SK-N-SH treated with all-trans-retinoic acid at 6 μM for 48 hours (cell line): Measurements from ENCODE around the gene SOX10.

ENCODE experiments used
- ATAC-seq: fragments of 200-7000 bp; cut with Tn5 transposase; 3 replicates; pipeline ENCODE4 v1.9.1; 2020; ENCODE audit warnings: mild to moderate bottlenecking, moderate library complexity
- ARNTL ChIP-seq: fragments of 450-650 bp; formaldehyde crosslinking; IDR thresholded peaks from 2 replicates; pipeline ENCODE4 v1.5.0; 2020; ENCODE audit warnings: low read depth, mild to moderate bottlenecking, moderate library complexity, borderline replicate concordance
- BACH2 ChIP-seq: fragments of 250-450 bp; sonication (Bioruptor Pico); IDR thresholded peaks from 2 replicates; pipeline ENCODE4 v1.9.0; 2021; ENCODE audit warnings: mild to moderate bottlenecking, borderline replicate concordance
- CREB5 ChIP-seq: fragments of 250-450 bp; sonication (Bioruptor Pico); IDR thresholded peaks from 2 replicates; pipeline ENCODE4 v1.5.1; 2020; ENCODE audit warnings: low read depth, mild to moderate bottlenecking, moderate library complexity
- CSDC2 ChIP-seq: fragments of 250-450 bp; sonication (Bioruptor Pico); IDR thresholded peaks from 2 replicates; pipeline ENCODE4 v1.5.0; 2020; ENCODE audit warnings: mild to moderate bottlenecking, moderate library complexity
- ESRRG ChIP-seq: fragments of 250-450 bp; sonication (Bioruptor Pico); IDR thresholded peaks from 2 replicates; pipeline ENCODE4 v1.6.1; 2021; ENCODE audit warnings: mild to moderate bottlenecking
- GLIS3 ChIP-seq: fragments of 250-450 bp; sonication (Bioruptor Pico); IDR thresholded peaks from 2 replicates; pipeline ENCODE4 v1.5.0; 2020; ENCODE audit warnings: mild to moderate bottlenecking, moderate library complexity
- ISL1 ChIP-seq: fragments of 250-450 bp; sonication (Bioruptor Pico); IDR thresholded peaks from 2 replicates; pipeline ENCODE4 v2.1.2; 2022; ENCODE audit warnings: mild to moderate bottlenecking, moderate library complexity
- OSR1 ChIP-seq: fragments of 250-450 bp; sonication (Bioruptor Pico); IDR thresholded peaks from 2 replicates; pipeline ENCODE4 v1.8.0; 2022; ENCODE audit warnings: moderate library complexity, mild to moderate bottlenecking, inconsistent platforms
- PPARA ChIP-seq: fragments of 250-450 bp; sonication (Bioruptor Pico); IDR thresholded peaks from 2 replicates; pipeline ENCODE4 v1.5.0; 2020; ENCODE audit warnings: mild to moderate bottlenecking, borderline replicate concordance
- RARB ChIP-seq: fragments of 250-450 bp; sonication (Bioruptor Pico); IDR thresholded peaks from 2 replicates; pipeline ENCODE4 v1.8.0; 2021; ENCODE audit warnings: mild to moderate bottlenecking, moderate library complexity
- TCF4 ChIP-seq: fragments of 250-450 bp; sonication (Bioruptor Pico); IDR thresholded peaks from 2 replicates; pipeline ENCODE4 v1.8.0; 2021; ENCODE audit warnings: mild to moderate bottlenecking, moderate library complexity, borderline replicate concordance
- TOX ChIP-seq: fragments of 250-450 bp; sonication (Bioruptor Pico); IDR thresholded peaks from 2 replicates; pipeline ENCODE4 v1.8.0; 2021; ENCODE audit warnings: mild to moderate bottlenecking, moderate library complexity, borderline replicate concordance
- TSHZ2 ChIP-seq: fragments of 250-450 bp; sonication (Bioruptor Pico); IDR thresholded peaks from 2 replicates; pipeline ENCODE4 v1.5.0; 2020; ENCODE audit warnings: mild to moderate bottlenecking, moderate library complexity
- ZC3H10 ChIP-seq: fragments of 250-450 bp; sonication (Bioruptor Pico); IDR thresholded peaks from 2 replicates; pipeline ENCODE4 v1.5.1; 2021; ENCODE audit warnings: mild to moderate bottlenecking, moderate library complexity
- ZFP3 ChIP-seq: fragments of 250-450 bp; sonication (Bioruptor Pico); IDR thresholded peaks from 2 replicates; pipeline ENCODE4 v1.5.0; 2020; ENCODE audit warnings: mild to moderate bottlenecking, moderate library complexity
- ZFP30 ChIP-seq: fragments of 450-650 bp; formaldehyde crosslinking; IDR thresholded peaks from 2 replicates; pipeline ENCODE4 v1.5.0; 2022; ENCODE audit warnings: mild to moderate bottlenecking, moderate library complexity
- ZNF565 ChIP-seq: fragments of 450-650 bp; formaldehyde crosslinking; conservative IDR thresholded peaks from 2 replicates; pipeline ENCODE4 v1.5.0; 2020; ENCODE audit warnings: low read depth, mild to moderate bottlenecking, moderate library complexity
- ZNF70 ChIP-seq: fragments of 450-650 bp; formaldehyde crosslinking; IDR thresholded peaks from 2 replicates; pipeline ENCODE4 v1.5.0; 2020; ENCODE audit warnings: mild to moderate bottlenecking, moderate library complexity
- ZNF8 ChIP-seq: fragments of 450-650 bp; formaldehyde crosslinking; IDR thresholded peaks from 2 replicates; pipeline ENCODE4 v1.5.0; 2020; ENCODE audit warnings: mild to moderate bottlenecking, moderate library complexity
- TF ChIP-seq, protein P1 (sequence below): fragments of 250-450 bp; sonication (Bioruptor Pico); IDR thresholded peaks from 2 replicates; pipeline ENCODE4 v1.8.0; 2021; ENCODE audit warnings: low read depth, mild to moderate bottlenecking, moderate library complexity, borderline replicate concordance
- TF ChIP-seq, protein P2 (sequence below): fragments of 250-450 bp; sonication (Bioruptor Pico); IDR thresholded peaks from 2 replicates; pipeline ENCODE4 v1.8.0; 2020; ENCODE audit warnings: mild to moderate bottlenecking, moderate library complexity, borderline replicate concordance
- TF ChIP-seq, protein P3 (sequence below): fragments of 250-450 bp; sonication (Bioruptor Pico); IDR thresholded peaks from 2 replicates; pipeline ENCODE4 v1.5.1; 2021; ENCODE audit warnings: mild to moderate bottlenecking, moderate library complexity

Gene SOX10

GRCh38 chr22:37927637-37927936, 56.8 kb downstream of the SOX10 start:
- no peak for ATAC-seq

GRCh38 chr22:37926771-37927636, 57.4 kb downstream of the SOX10 start:
- ATAC-seq: no peak
- TF ChIP-seq RARB: no peak
- TF ChIP-seq, protein P1, sequence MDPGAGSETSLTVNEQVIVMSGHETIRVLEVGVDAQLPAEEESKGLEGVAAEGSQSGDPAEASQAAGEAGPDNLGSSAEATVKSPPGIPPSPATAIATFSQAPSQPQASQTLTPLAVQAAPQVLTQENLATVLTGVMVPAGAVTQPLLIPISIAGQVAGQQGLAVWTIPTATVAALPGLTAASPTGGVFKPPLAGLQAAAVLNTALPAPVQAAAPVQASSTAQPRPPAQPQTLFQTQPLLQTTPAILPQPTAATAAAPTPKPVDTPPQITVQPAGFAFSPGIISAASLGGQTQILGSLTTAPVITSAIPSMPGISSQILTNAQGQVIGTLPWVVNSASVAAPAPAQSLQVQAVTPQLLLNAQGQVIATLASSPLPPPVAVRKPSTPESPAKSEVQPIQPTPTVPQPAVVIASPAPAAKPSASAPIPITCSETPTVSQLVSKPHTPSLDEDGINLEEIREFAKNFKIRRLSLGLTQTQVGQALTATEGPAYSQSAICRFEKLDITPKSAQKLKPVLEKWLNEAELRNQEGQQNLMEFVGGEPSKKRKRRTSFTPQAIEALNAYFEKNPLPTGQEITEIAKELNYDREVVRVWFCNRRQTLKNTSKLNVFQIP: no peak
- TF ChIP-seq CREB5 (CRISPR knock-in tag): no peak
- TF ChIP-seq, protein P2, sequence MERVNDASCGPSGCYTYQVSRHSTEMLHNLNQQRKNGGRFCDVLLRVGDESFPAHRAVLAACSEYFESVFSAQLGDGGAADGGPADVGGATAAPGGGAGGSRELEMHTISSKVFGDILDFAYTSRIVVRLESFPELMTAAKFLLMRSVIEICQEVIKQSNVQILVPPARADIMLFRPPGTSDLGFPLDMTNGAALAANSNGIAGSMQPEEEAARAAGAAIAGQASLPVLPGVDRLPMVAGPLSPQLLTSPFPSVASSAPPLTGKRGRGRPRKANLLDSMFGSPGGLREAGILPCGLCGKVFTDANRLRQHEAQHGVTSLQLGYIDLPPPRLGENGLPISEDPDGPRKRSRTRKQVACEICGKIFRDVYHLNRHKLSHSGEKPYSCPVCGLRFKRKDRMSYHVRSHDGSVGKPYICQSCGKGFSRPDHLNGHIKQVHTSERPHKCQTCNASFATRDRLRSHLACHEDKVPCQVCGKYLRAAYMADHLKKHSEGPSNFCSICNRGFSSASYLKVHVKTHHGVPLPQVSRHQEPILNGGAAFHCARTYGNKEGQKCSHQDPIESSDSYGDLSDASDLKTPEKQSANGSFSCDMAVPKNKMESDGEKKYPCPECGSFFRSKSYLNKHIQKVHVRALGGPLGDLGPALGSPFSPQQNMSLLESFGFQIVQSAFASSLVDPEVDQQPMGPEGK: no peak
- no peak for TF ChIP-seq ZFP30 (CRISPR knock-in tag)
- TF ChIP-seq, protein P3, sequence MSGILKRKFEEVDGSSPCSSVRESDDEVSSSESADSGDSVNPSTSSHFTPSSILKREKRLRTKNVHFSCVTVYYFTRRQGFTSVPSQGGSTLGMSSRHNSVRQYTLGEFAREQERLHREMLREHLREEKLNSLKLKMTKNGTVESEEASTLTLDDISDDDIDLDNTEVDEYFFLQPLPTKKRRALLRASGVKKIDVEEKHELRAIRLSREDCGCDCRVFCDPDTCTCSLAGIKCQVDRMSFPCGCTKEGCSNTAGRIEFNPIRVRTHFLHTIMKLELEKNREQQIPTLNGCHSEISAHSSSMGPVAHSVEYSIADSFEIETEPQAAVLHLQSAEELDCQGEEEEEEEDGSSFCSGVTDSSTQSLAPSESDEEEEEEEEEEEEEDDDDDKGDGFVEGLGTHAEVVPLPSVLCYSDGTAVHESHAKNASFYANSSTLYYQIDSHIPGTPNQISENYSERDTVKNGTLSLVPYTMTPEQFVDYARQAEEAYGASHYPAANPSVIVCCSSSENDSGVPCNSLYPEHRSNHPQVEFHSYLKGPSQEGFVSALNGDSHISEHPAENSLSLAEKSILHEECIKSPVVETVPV (CRISPR knock-in tag): no peak
- no peak for TF ChIP-seq ZFP3 (CRISPR knock-in tag)
- no peak for TF ChIP-seq ZNF565
- no peak for TF ChIP-seq ESRRG (CRISPR knock-in tag)
- no peak for TF ChIP-seq TOX (CRISPR knock-in tag)
- no peak for TF ChIP-seq ISL1 (CRISPR knock-in tag)
- no peak for TF ChIP-seq ZNF70 (CRISPR knock-in tag)
- TF ChIP-seq ZC3H10 (CRISPR knock-in tag): no peak
- no peak for TF ChIP-seq GLIS3
- TF ChIP-seq CSDC2 (CRISPR knock-in tag): no peak
- TF ChIP-seq, all 23 proteins: peak for 0

More at GRCh38 chr22:37927637-37927936, 56.8 kb downstream of the SOX10 start:
- TF ChIP-seq PPARA (CRISPR knock-in tag) (no peak), ARNTL (CRISPR knock-in tag) (no peak), OSR1 (CRISPR knock-in tag) (no peak), ISL1 (CRISPR knock-in tag) (no peak), ZNF8 (CRISPR knock-in tag) (no peak), ZNF70 (CRISPR knock-in tag) (no peak), TCF4 (CRISPR knock-in tag) (no peak), ZNF565 (no peak), TSHZ2 (CRISPR knock-in tag) (no peak), BACH2 (CRISPR knock-in tag) (no peak), GLIS3 (no peak)

DNA sequence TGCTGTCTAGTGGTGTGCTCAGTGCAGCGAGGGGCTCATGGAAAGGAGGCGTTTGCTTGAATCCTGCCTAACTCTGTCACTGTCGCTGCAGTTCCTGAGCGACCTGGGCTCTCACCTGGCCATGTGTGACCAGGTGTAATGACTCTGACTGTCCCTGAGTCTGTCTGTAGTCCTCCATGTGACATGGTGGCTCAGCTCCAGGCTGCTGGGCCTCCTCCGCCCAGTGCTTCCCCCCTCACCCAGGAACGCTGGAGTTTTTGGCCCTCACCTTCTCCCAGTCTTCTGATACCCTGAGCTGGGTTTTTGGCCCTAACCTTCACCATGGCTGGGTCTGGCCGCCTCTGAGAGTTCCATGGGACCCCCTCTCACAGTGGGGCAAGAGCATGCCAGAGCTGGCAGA, 58.0 kb downstream of the SOX10 start:
- ATAC-seq: no peak
- TF ChIP-seq OSR1 (CRISPR knock-in tag) (no peak), ZNF8 (CRISPR knock-in tag) (no peak), RARB (no peak), ZNF70 (CRISPR knock-in tag) (no peak)
- TF ChIP-seq, protein P2: no peak
- TF ChIP-seq, protein P1: no peak
